ENCODE measurements around the gene IFIT2. TPM values are rescaled to one million over a fixed set of nuclear protein-coding genes. Genes with fewer than 3 reads are reported as not detected.

IFIT2 gene
- total RNA-seq, 1 experiment from 2014 or later, result not detected

DNA sequence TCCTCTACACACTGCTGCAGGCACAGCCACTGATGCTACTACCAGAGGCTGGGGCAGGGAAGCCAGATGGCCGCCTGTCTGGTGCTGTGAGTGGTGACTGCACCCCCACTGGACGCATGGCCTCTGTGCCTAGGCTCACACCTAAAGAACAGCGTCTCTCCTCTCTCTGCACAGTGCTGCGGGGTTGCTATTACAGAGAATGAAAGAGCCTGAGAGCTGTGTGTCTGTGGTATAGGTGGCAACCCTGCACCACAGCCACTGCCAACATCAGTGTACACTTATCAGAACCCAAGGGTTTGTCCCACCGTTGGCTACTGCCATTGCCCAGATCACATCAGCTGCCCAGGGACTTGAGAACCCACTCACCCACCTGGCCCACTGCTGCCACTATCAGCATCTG, 4.1 kb upstream of the IFIT2 start:
- WGBS (ENCODE audit: extremely low coverage, insufficient read length, low lambda C conversion rate), result no CpG with 5 or more reads among the region's 5 CpGs
- H4K91ac ChIP-seq (ENCODE audit: insufficient read length, low read depth, low read length), result no peak overlapping the region

More for the DNA sequence above, 4.1 kb upstream of the IFIT2 start:
- Histone ChIP-seq H2BK15ac (ENCODE audit: low read depth, low read length) (no peak overlapping the region), H2BK120ac (ENCODE audit: low read depth, low read length, poor library complexity, severe bottlenecking) (no peak overlapping the region), H4K5ac (ENCODE audit: insufficient read length, low read depth, low read length) (no peak overlapping the region), H3K4ac (ENCODE audit: low read depth, low read length) (no peak overlapping the region), H3K4me1 (ENCODE audit: insufficient read depth, low read length) (peaks cover 3% of the 10 kb centered on the region), H3K27ac (ENCODE audit: insufficient read length, low read depth, low read length) (no peak overlapping the region), H2BK12ac (ENCODE audit: insufficient read length, low read depth, low read length) (no peak overlapping the region), H3K18ac (ENCODE audit: insufficient read length, low read depth, low read length) (no peak overlapping the region), H3K27me3 (ENCODE audit: insufficient read depth, low read length) (no peaks in the 10 kb centered on the region), H3K56ac (ENCODE audit: insufficient read length, low read depth, low read length) (no peak overlapping the region), H2AFZ (ENCODE audit: low read length) (no peak overlapping the region), H3K9ac (ENCODE audit: extremely low read depth, insufficient read length, low read length) (no peak overlapping the region), H4K8ac (replicated peaks; ENCODE audit: insufficient read length, low read depth, low read length) (no peak overlapping the region), H4K20me1 (ENCODE audit: control insufficient read depth, insufficient read depth, insufficient read length) (no peaks in the 10 kb centered on the region), H2AK5ac (ENCODE audit: insufficient read length, low read length) (no peak overlapping the region), H3K23ac (ENCODE audit: insufficient read length, low read depth, low read length) (no peak overlapping the region), H3K9me3 (ENCODE audit: control insufficient read depth, low read depth, low read length) (no peaks in the 10 kb centered on the region), H3K79me1 (ENCODE audit: insufficient read depth, low read depth, low read length, poor library complexity, severe bottlenecking) (no peaks in the 10 kb centered on the region), H2BK20ac (ENCODE audit: low read depth, low read length, poor library complexity, severe bottlenecking) (no peak overlapping the region), H3K14ac (ENCODE audit: insufficient read depth, low read length) (no peak overlapping the region; the same call in 1 of the 2 replicates), H3K23me2 (ENCODE audit: insufficient read length, low read depth, low read length, poor library complexity, severe bottlenecking) (no peaks in the 10 kb centered on the region), H3T11ph (ENCODE audit: low read length) (no peak overlapping the region), H3K79me2 (ENCODE audit: insufficient read depth, low read length) (no peaks in the 10 kb centered on the region), H2BK5ac (ENCODE audit: insufficient read length, low read length) (no peak overlapping the region), H3K4me2 (ENCODE audit: insufficient read depth, insufficient read length, low read length) (no peak overlapping the region)
- DNase-seq, result no peak
- H3K27me3 Mint-ChIP-seq (ENCODE audit: low read depth), result no peaks in the 10 kb centered on the region; the same call in none of the 2 replicates
- TF ChIP-seq, protein P1, sequence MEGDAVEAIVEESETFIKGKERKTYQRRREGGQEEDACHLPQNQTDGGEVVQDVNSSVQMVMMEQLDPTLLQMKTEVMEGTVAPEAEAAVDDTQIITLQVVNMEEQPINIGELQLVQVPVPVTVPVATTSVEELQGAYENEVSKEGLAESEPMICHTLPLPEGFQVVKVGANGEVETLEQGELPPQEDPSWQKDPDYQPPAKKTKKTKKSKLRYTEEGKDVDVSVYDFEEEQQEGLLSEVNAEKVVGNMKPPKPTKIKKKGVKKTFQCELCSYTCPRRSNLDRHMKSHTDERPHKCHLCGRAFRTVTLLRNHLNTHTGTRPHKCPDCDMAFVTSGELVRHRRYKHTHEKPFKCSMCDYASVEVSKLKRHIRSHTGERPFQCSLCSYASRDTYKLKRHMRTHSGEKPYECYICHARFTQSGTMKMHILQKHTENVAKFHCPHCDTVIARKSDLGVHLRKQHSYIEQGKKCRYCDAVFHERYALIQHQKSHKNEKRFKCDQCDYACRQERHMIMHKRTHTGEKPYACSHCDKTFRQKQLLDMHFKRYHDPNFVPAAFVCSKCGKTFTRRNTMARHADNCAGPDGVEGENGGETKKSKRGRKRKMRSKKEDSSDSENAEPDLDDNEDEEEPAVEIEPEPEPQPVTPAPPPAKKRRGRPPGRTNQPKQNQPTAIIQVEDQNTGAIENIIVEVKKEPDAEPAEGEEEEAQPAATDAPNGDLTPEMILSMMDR (conservative IDR thresholded peaks at IDR 0.05), result no peak
- H3K4me1 Mint-ChIP-seq, result peaks cover 14 to 18% of the 10 kb centered on the region in 2 experiments
- H3K9me3 Mint-ChIP-seq, result peaks cover 0 to 3% of the 10 kb centered on the region in 2 experiments; a peak in 1 of 5 replicates
- no peak overlapping the region for H3K4me3 Mint-ChIP-seq
- H3K36me3 Mint-ChIP-seq (ENCODE audit: insufficient read depth in 1 of 3, low read depth in 3 of 3), result peaks cover 0 to 2% (median 0%) of the 10 kb centered on the region in 3 experiments; a peak in 2 of 7 replicates
- H3K27ac Mint-ChIP-seq, result no peak overlapping the region

All from H9 (cell line).